ENCODE results near the gene PROB1. TPM values are rescaled to one million over a fixed set of nuclear protein-coding genes. Genes with fewer than 3 reads are reported as not detected.
A peak's percentile ranks its signal among the peaks of the same experiment; 100 is the strongest.
"Not testable (repeated sequence)": the region's sequence is repeated elsewhere in the genome, so short reads cannot be mapped to it uniquely, and the experiment has no call there.

Gene PROB1
- total and polyA plus RNA-seq, 9 of the 15 experiments (the other 6 are each of a cell fraction or from before 2014, with no cell fraction given): 0.01 to 1.8 (median 0.47) TPM

- DNase-seq (ENCODE audit: extremely low read depth in 1 of 4, low spot score in 3 of 4) (no peak), ATAC-seq (no peak), FAIRE-seq (no peak)
- intact Hi-C loops (cut with micrococcal nuclease): no loop called here
- no peaks in the 10 kb centered on the region for H3K9me1 ChIP-seq (ENCODE audit: control insufficient read depth, insufficient read depth, low read length)
- no peaks in the 10 kb centered on the region for H3K9me3 ChIP-seq (replicated peaks; ENCODE audit: control insufficient read depth, insufficient read depth, low read depth, low read length)
- H3K4me3 ChIP-seq: no peak overlapping the region
- no TSS peak for BruUV-seq (replicated peaks)
- H2AFZ ChIP-seq (ENCODE audit: low read depth, low read length): no peak overlapping the region
- POLR2A ChIA-PET: interaction anchor here (0.6 to 1.8 kb wide), 9 partner anchors 11 to 280 kb away, joined by 3 to 5 read pairs (median 3); no protein-coding TSS in a partner anchor
- no peaks in the 10 kb centered on the region for H4K20me1 ChIP-seq (replicated peaks; ENCODE audit: control insufficient read depth, insufficient read depth, low read length)
- no peak overlapping the region for H3K4me2 ChIP-seq (ENCODE audit: insufficient read depth, low read length)
- peaks cover 2 to 11% of the 10 kb centered on the region in 2 experiments; a peak in 4 of 5 replicates for H3K4me1 ChIP-seq (replicated peaks in 1 of 2; ENCODE audit: control insufficient read depth in 2 of 2, insufficient read depth in 2 of 2, low read length in 2 of 2)
- WGBS (ENCODE audit: insufficient coverage, low coverage, missing lambda C conversion rate): 14% methylated on average over 6 of the region's 6 CpGs
- in situ Hi-C loops (cut with MboI): loop anchor here (10.0 kb wide), 1 partner anchor 354 kb away; no protein-coding TSS in a partner anchor
- H3K27ac ChIP-seq (ENCODE audit: extremely low read depth, low read depth, low read length): no peak overlapping the region
- H3K36me3 ChIP-seq (ENCODE audit: control insufficient read depth, insufficient read depth, low read length): no peaks in the 10 kb centered on the region
- TF ChIP-seq ATF3 (IDR thresholded peaks at IDR 0.05) (peak; percentile 27; the same call in 1 of the 2 replicates), ATF3 (CRISPR knock-in tag; conservative IDR thresholded peaks at IDR 0.05) (no peak), ZNF583 (CRISPR knock-in tag; IDR thresholded peaks at IDR 0.05) (no peak), TARDBP (IDR thresholded peaks at IDR 0.05) (no peak), ZNF436 (CRISPR knock-in tag; IDR thresholded peaks at IDR 0.05) (no peak)
- H3K9ac ChIP-seq (ENCODE audit: insufficient read depth in 1 of 2, low read depth in 2 of 2, low read length in 2 of 2): no peak overlapping the region; a peak in 1 of 4 replicates
- no peaks in the 10 kb centered on the region for H3K79me2 ChIP-seq (ENCODE audit: control insufficient read depth, insufficient read depth, low read length)
- H3K27me3 ChIP-seq (ENCODE audit: control insufficient read depth in 2 of 2, insufficient read depth in 2 of 2, low read length in 2 of 2): no peaks in the 10 kb centered on the region
- CTCF ChIA-PET (ENCODE audit: low intra/inter-chr PET ratio): no interaction called here
Observed at GRCh38 chr5:139410121-139410992, 15.5 kb upstream of the PROB1 start.

- H3K36me3 ChIP-seq (ENCODE audit: control insufficient read depth, insufficient read depth, low read length); in situ Hi-C loops (cut with MboI); H3K9me1 ChIP-seq (ENCODE audit: control insufficient read depth, insufficient read depth, low read length); H3K9me3 ChIP-seq (replicated peaks; ENCODE audit: control insufficient read depth, insufficient read depth, low read depth, low read length); H3K27ac ChIP-seq (ENCODE audit: extremely low read depth, low read depth, low read length); H2AFZ ChIP-seq (ENCODE audit: low read depth, low read length); H4K20me1 ChIP-seq (replicated peaks; ENCODE audit: control insufficient read depth, insufficient read depth, low read length); H3K4me3 ChIP-seq; intact Hi-C loops (cut with micrococcal nuclease); H3K4me2 ChIP-seq (ENCODE audit: insufficient read depth, low read length); POLR2A ChIA-PET; ATAC-seq; H3K9ac ChIP-seq (ENCODE audit: insufficient read depth in 1 of 2, low read depth in 2 of 2, low read length in 2 of 2); CTCF ChIA-PET (ENCODE audit: low intra/inter-chr PET ratio); BruUV-seq (replicated peaks); DNase-seq (ENCODE audit: extremely low read depth in 1 of 4, low spot score in 3 of 4); H3K79me2 ChIP-seq (ENCODE audit: control insufficient read depth, insufficient read depth, low read length); FAIRE-seq; H3K27me3 ChIP-seq (ENCODE audit: control insufficient read depth in 2 of 2, insufficient read depth in 2 of 2, low read length in 2 of 2): not testable (repeated sequence)
- 38% methylated on average over 5 of the region's 5 CpGs for WGBS (ENCODE audit: insufficient coverage, low coverage, missing lambda C conversion rate)
- H3K4me1 ChIP-seq (replicated peaks in 1 of 2; ENCODE audit: control insufficient read depth in 2 of 2, insufficient read depth in 2 of 2, low read length in 2 of 2): peaks cover 4 to 12% of the 10 kb centered on the region in 2 experiments; a peak in 4 of 5 replicates
Observed at GRCh38 chr5:139409116-139409515, 14.2 kb upstream of the PROB1 start.
